ENCODE data around the gene TENT5A.

The TENT5A gene

GRCh38 chr6:81795890-81796289 is 43.4 kb upstream of the TENT5A start:
- Histone ChIP-seq H3K9me3 (ENCODE audit: control insufficient read depth, low read length) (no peaks in the 10 kb centered on the region), H3K27me3 (ENCODE audit: control insufficient read depth, insufficient read depth, low read length) (no peaks in the 10 kb centered on the region), H3K27ac (no peak overlapping the region), H3K36me3 (ENCODE audit: control insufficient read depth, insufficient read depth, low read length) (no peaks in the 10 kb centered on the region), H3K9ac (no peak overlapping the region), H3K4me1 (no peaks in the 10 kb centered on the region), H3K4me3 (ENCODE audit: low read depth, low read length) (no peak overlapping the region), H3K79me2 (no peaks in the 10 kb centered on the region), H2AFZ (no peak overlapping the region), H3K4me2 (ENCODE audit: low read length) (no peak overlapping the region)
- no peak for TF ChIP-seq CTCF (IDR thresholded peaks at IDR 0.05)

DNA sequence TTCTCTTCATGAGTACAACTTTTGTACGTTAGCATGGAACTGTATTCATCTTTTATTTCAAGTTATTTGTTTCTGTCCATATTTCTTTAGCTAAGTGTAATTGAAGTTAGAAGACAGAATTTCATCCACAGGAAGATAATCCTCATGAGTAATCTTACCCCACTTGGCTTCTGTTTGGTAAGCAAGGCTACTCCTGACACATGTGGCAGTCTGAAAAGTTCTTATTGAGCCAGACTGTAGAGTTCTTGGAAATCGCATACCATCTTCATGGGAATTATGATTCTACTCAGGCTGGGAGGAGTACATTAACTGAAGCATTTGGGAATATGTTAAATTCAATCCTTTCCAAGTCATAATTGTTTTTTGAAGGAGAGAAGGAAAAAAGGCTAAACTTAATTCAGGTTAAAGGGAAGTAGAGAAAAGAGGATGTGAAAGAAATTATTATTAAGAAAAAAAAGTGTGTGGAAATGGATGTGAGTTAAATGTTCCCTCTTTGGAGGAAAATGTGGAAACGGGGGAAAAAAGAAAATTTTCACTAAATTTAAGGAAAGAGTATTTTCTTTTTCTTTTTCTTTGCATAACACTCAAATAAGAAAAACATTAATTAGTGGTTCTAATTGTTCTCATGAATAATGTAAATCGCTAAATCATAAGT is 41.5 kb upstream of the TENT5A start:
- TF ChIP-seq CTCF (IDR thresholded peaks at IDR 0.05), result no peak
- Histone ChIP-seq H3K9ac (no peak overlapping the region), H3K9me3 (ENCODE audit: control insufficient read depth, low read length) (no peaks in the 10 kb centered on the region), H3K4me3 (ENCODE audit: low read depth, low read length) (no peak overlapping the region), H3K27me3 (ENCODE audit: control insufficient read depth, insufficient read depth, low read length) (no peaks in the 10 kb centered on the region), H3K36me3 (ENCODE audit: control insufficient read depth, insufficient read depth, low read length) (no peaks in the 10 kb centered on the region), H3K79me2 (no peaks in the 10 kb centered on the region), H3K4me2 (ENCODE audit: low read length) (no peak overlapping the region), H3K27ac (no peak overlapping the region), H2AFZ (no peak overlapping the region), H3K4me1 (no peaks in the 10 kb centered on the region)

GRCh38 chr6:81792826-81793225 is 40.3 kb upstream of the TENT5A start:
- Histone ChIP-seq H2AFZ (no peak overlapping the region), H3K4me2 (ENCODE audit: low read length) (no peak overlapping the region), H3K36me3 (ENCODE audit: control insufficient read depth, insufficient read depth, low read length) (no peaks in the 10 kb centered on the region), H3K4me3 (ENCODE audit: low read depth, low read length) (no peak overlapping the region), H3K4me1 (no peaks in the 10 kb centered on the region), H3K27me3 (ENCODE audit: control insufficient read depth, insufficient read depth, low read length) (no peaks in the 10 kb centered on the region), H3K9me3 (ENCODE audit: control insufficient read depth, low read length) (no peaks in the 10 kb centered on the region), H3K79me2 (no peaks in the 10 kb centered on the region), H3K27ac (no peak overlapping the region), H3K9ac (no peak overlapping the region)
- TF ChIP-seq CTCF (IDR thresholded peaks at IDR 0.05), result no peak

DNA sequence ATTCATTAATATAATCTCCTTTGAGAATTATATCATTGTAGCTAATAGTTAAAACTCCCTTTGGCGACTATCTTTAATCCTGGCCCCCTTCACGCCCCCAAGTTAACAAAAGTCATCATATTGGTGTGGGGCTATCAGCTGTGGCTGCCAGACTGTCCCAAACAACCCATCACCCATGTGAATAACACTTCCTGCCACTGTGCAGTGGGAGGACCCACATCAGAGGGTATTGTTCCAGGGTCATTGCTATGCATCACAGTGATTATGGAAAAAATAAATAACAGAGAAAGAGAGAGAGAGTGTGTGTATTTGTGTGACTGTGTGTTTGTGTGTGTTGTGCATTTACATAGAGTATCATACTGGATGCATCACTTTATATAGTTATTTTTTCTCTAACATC is 39.3 kb upstream of the TENT5A start:
- no peak overlapping the region for H3K9ac ChIP-seq
- H3K4me3 ChIP-seq (ENCODE audit: low read depth, low read length), result no peak overlapping the region
- no peaks in the 10 kb centered on the region for H3K79me2 ChIP-seq
- H3K36me3 ChIP-seq (ENCODE audit: control insufficient read depth, insufficient read depth, low read length), result no peaks in the 10 kb centered on the region
- no peak overlapping the region for H3K4me2 ChIP-seq (ENCODE audit: low read length)
- no peaks in the 10 kb centered on the region for H3K9me3 ChIP-seq (ENCODE audit: control insufficient read depth, low read length)
- TF ChIP-seq CTCF (IDR thresholded peaks at IDR 0.05), result no peak
- H3K27me3 ChIP-seq (ENCODE audit: control insufficient read depth, insufficient read depth, low read length), result no peaks in the 10 kb centered on the region
- H2AFZ ChIP-seq, result no peak overlapping the region
- no peaks in the 10 kb centered on the region for H3K4me1 ChIP-seq
- no peak overlapping the region for H3K27ac ChIP-seq

DNA sequence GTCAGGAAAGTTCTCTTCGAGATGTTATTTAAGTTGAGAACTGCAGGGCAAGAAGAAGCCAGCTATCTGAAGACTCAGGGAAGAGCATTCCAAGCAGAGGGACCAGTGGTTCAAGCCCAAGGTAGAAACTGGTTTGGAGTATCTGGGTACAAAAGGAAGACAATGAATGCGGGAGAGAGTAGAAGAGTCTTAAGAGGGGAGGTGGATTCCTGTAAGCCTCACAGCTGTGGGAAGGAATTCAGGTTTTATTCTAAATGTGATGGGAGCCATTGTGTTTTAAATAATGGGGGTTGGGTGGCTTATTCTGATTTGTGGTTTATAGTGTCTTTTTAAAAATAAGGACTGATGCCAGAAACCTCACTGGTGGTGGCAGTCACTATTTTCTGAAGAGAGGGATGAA is 37.6 kb upstream of the TENT5A start:
- Histone ChIP-seq H2AFZ (no peak overlapping the region), H3K4me3 (ENCODE audit: low read depth, low read length) (no peak overlapping the region), H3K36me3 (ENCODE audit: control insufficient read depth, insufficient read depth, low read length) (no peaks in the 10 kb centered on the region), H3K9me3 (ENCODE audit: control insufficient read depth, low read length) (no peaks in the 10 kb centered on the region), H3K27ac (no peak overlapping the region), H3K4me1 (no peaks in the 10 kb centered on the region), H3K79me2 (no peaks in the 10 kb centered on the region), H3K27me3 (ENCODE audit: control insufficient read depth, insufficient read depth, low read length) (no peaks in the 10 kb centered on the region), H3K4me2 (ENCODE audit: low read length) (no peak overlapping the region), H3K9ac (no peak overlapping the region)
- no peak for TF ChIP-seq CTCF (IDR thresholded peaks at IDR 0.05)

Measured in parathyroid adenoma (tissue), 2 donors.